PC-3 (cell line): Measurements from ENCODE around the gene KDSR.

ENCODE experiments used
- CTCF ChIP-seq: fragments of 300-600 bp; sonication (generic); conservative IDR thresholded peaks from 2 replicates; pipeline ENCODE4 v1.5.1; 2017; ENCODE audit warnings: antibody characterized with exemption, low read depth, mild to moderate bottlenecking, low read length
- EZH2 ChIP-seq: fragments of 300-600 bp; sonication (generic); IDR thresholded peaks from one replicate; pipeline ENCODE4 v1.6.1; 2017; ENCODE audit warnings: antibody characterized with exemption, mild to moderate bottlenecking, low read length; ENCODE audit not compliant: unreplicated experiment
- EZH2phosphoT487 ChIP-seq: fragments of 300-600 bp; sonication (generic); IDR thresholded peaks from 2 replicates; pipeline ENCODE4 v1.6.1; 2018; ENCODE audit warnings: mild to moderate bottlenecking, antibody characterized with exemption, low read length, borderline replicate concordance

- TF ChIP-seq CTCF (no peak), EZH2 (no peak), EZH2phosphoT487 (no peak)
Measured at GRCh38 chr18:63290821-63291200, 76.2 kb downstream of the KDSR start.
